Measurements from ENCODE around the gene EIF5A. TPM values are rescaled to one million over a fixed set of nuclear protein-coding genes. Genes with fewer than 3 reads are reported as not detected.

EIF5A gene
- total and polyA plus RNA-seq, 5 donors from 2014 or later: 210 to 631 (median 413) TPM

DNA sequence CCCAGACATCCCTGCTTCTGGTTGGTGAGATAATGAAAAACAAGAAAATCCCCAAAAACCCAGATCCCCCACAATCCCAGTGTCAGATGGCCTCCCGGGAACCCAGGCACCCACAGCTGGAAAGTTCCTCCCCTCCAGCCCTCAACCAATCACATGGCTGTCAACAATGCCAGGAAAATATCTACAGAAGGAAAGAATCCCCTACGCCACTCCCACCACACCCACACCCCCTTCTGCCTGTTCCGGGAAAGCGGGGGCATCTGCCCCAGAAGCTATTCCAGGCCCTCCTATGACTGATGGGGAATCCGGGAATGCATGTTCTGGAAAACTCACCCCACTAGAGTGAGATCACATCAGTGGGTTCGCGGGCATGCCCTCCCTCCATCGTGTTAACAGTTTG, 49.3 kb downstream of the EIF5A start:
- H3K27me3 Mint-ChIP-seq: peaks cover 4% of the 10 kb centered on the region
- H3K36me3 ChIP-seq (ENCODE audit: control insufficient read depth, insufficient read depth, low read length): no peaks in the 10 kb centered on the region
- peak overlapping the region in 1 of 4 donors; percentile 50 for H3K4me3 Mint-ChIP-seq
- H3K27ac ChIP-seq (ENCODE audit: insufficient read depth, low read length, poor library complexity, severe bottlenecking): no peak overlapping the region
- ATAC-seq (ENCODE audit: low read depth in 2 of 2) (no peak), DNase-seq (no peak)
- no peaks in the 10 kb centered on the region for H3K36me3 Mint-ChIP-seq
- peaks cover 15% of the 10 kb centered on the region for H3K4me1 ChIP-seq (ENCODE audit: control insufficient read depth, insufficient read depth, low read length, poor library complexity, severe bottlenecking)
- no peaks in the 10 kb centered on the region for H3K9me3 Mint-ChIP-seq
- H3K9me3 ChIP-seq (ENCODE audit: control insufficient read depth in 2 of 2, low read length in 2 of 2): no peaks in the 10 kb centered on the region
- H3K4me3 ChIP-seq (ENCODE audit: low read depth, low read length): no peak overlapping the region
- H3K27me3 ChIP-seq (ENCODE audit: control insufficient read depth, insufficient read depth, low read length): no peaks in the 10 kb centered on the region
- H3K4me1 Mint-ChIP-seq: peaks cover 0 to 29% (median 9%) of the 10 kb centered on the region in 4 donors
- no peak overlapping the region for H3K27ac Mint-ChIP-seq

DNA sequence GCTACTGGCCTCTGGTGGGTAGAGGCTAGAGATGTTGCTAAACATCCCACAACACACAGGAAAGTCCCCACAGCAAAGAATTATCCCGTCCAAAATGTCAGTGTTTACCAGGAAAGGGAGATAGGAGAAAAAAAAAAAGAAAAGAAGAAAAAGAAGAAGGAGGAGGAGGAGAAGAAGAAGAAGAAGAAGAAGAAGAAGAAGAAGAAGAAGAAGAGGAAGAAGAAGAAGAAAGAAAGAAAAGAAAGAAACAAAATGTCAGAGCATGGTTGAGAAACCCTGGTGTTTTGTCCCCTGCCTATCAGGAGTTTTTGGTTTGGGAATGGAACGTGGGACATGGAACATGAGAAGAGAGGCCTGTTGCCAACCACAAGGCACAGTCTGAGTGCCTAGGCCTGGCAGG, 50.0 kb downstream of the EIF5A start:
- Histone ChIP-seq H3K27ac (ENCODE audit: insufficient read depth, low read length, poor library complexity, severe bottlenecking) (no peak overlapping the region), H3K27me3 (ENCODE audit: control insufficient read depth, insufficient read depth, low read length) (no peaks in the 10 kb centered on the region), H3K4me3 (ENCODE audit: low read depth, low read length) (no peak overlapping the region), H3K9me3 (ENCODE audit: control insufficient read depth in 2 of 2, low read length in 2 of 2) (no peaks in the 10 kb centered on the region), H3K4me1 (ENCODE audit: control insufficient read depth, insufficient read depth, low read length, poor library complexity, severe bottlenecking) (peaks cover 10% of the 10 kb centered on the region), H3K36me3 (ENCODE audit: control insufficient read depth, insufficient read depth, low read length) (no peaks in the 10 kb centered on the region)
- Mint-ChIP-seq H3K36me3 (no peaks in the 10 kb centered on the region), H3K27ac (no peak overlapping the region), H3K9me3 (no peaks in the 10 kb centered on the region), H3K27me3 (peaks cover 4% of the 10 kb centered on the region), H3K4me3 (no peak overlapping the region), H3K4me1 (peaks cover 0 to 28% (median 8%) of the 10 kb centered on the region in 4 donors)
- ATAC-seq (ENCODE audit: low read depth in 2 of 2) (no peak), DNase-seq (no peak)

DNA sequence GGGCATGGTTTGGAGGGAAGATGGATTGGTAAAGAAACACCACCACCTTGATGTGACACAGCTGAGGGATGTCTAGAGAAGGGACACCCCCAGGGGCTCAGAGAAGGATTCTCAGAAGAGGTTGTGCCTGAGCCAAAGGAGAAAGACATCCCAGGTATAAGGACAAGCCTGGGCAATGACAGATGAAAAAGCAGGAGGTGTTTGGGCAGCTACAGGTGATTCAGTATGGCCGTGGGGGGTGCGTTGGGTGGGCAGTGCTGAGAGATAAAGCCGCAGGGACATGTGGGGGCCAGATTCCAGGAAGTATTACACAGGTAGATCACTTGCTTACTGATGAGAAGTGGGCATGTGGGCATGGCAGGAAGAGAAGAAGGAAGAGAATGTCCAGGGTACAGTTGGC, 54.5 kb downstream of the EIF5A start:
- Histone ChIP-seq H3K27ac (ENCODE audit: insufficient read depth, low read length, poor library complexity, severe bottlenecking) (no peak overlapping the region), H3K4me1 (ENCODE audit: control insufficient read depth, insufficient read depth, low read length, poor library complexity, severe bottlenecking) (no peaks in the 10 kb centered on the region), H3K4me3 (ENCODE audit: low read depth, low read length) (no peak overlapping the region), H3K27me3 (ENCODE audit: control insufficient read depth, insufficient read depth, low read length) (no peaks in the 10 kb centered on the region), H3K9me3 (ENCODE audit: control insufficient read depth in 2 of 2, low read length in 2 of 2) (no peaks in the 10 kb centered on the region), H3K36me3 (ENCODE audit: control insufficient read depth, insufficient read depth, low read length) (no peaks in the 10 kb centered on the region)
- Mint-ChIP-seq H3K9me3 (no peaks in the 10 kb centered on the region), H3K4me1 (no peaks in the 10 kb centered on the region), H3K27me3 (peaks cover 5% of the 10 kb centered on the region), H3K36me3 (no peaks in the 10 kb centered on the region), H3K27ac (peak overlapping the region in 1 of 3 donors; percentile 18), H3K4me3 (no peak overlapping the region)
- ATAC-seq (ENCODE audit: low read depth in 2 of 2) (no peak), DNase-seq (no peak)

Other genes with a start within 250 kb of the EIF5A start
Only the 30 nearest of the 32 such genes appear.
- gene ASGR2, start 192.8 kb upstream of the EIF5A start, total RNA-seq: not detected
- gene ASGR2, start 192.8 kb upstream of the EIF5A start, polyA plus RNA-seq: not detected
- gene ASGR1, start 128.3 kb upstream of the EIF5A start, total RNA-seq: not detected
- gene ASGR1, start 128.3 kb upstream of the EIF5A start, polyA plus RNA-seq: under 1 TPM in 1 of 4 donors, not detected in 3; 0.24 TPM
- gene DLG4, start 87.8 kb upstream of the EIF5A start, total RNA-seq: 2.9 TPM
- gene DLG4, start 87.8 kb upstream of the EIF5A start, polyA plus RNA-seq: under 1 TPM; 0.22 to 0.73 (median 0.42) TPM
- gene ACADVL, start 87.7 kb upstream of the EIF5A start, total RNA-seq: 277 TPM
- gene ACADVL, start 87.7 kb upstream of the EIF5A start, polyA plus RNA-seq: 10 to 100 TPM; 73.6 to 92.3 (median 84.9) TPM
- 35.8 TPM for gene DVL2, start 73.1 kb upstream of the EIF5A start, total RNA-seq
- 10 to 100 TPM; 10.5 to 19.4 (median 15.7) TPM for gene DVL2, start 73.1 kb upstream of the EIF5A start, polyA plus RNA-seq
- gene PHF23, start 68.2 kb upstream of the EIF5A start, total RNA-seq: 16.0 TPM
- 10 to 100 TPM; 17.0 to 24.8 (median 21.2) TPM for gene PHF23, start 68.2 kb upstream of the EIF5A start, polyA plus RNA-seq
- gene GABARAP, start 65.2 kb upstream of the EIF5A start, total RNA-seq: 227 TPM
- gene GABARAP, start 65.2 kb upstream of the EIF5A start, polyA plus RNA-seq: 1,000 to 10,000 TPM in 2 of 4 donors, 100 to 1,000 TPM in 2; 939 to 1,205 (median 986) TPM
- gene CTDNEP1, start 55.9 kb upstream of the EIF5A start, total RNA-seq: 114 TPM
- gene CTDNEP1, start 55.9 kb upstream of the EIF5A start, polyA plus RNA-seq: 10 to 100 TPM; 33.0 to 40.7 (median 38.8) TPM
- gene ELP5, start 55.4 kb upstream of the EIF5A start, total RNA-seq: 31.6 TPM
- gene ELP5, start 55.4 kb upstream of the EIF5A start, polyA plus RNA-seq: 10 to 100 TPM; 54.5 to 74.0 (median 59.0) TPM
- gene CLDN7, start 45.1 kb upstream of the EIF5A start, total RNA-seq: not detected
- 1 to 10 TPM in 2 of 4 donors, under 1 TPM in 2; 0.55 to 2.0 (median 1.3) TPM for gene CLDN7, start 45.1 kb upstream of the EIF5A start, polyA plus RNA-seq
- not detected for gene SLC2A4, start 25.9 kb upstream of the EIF5A start, total RNA-seq
- not detected for gene SLC2A4, start 25.9 kb upstream of the EIF5A start, polyA plus RNA-seq
- not detected for gene YBX2, start 13.0 kb upstream of the EIF5A start, total RNA-seq
- not detected for gene YBX2, start 13.0 kb upstream of the EIF5A start, polyA plus RNA-seq
- gene GPS2, start 7.7 kb downstream of the EIF5A start, total RNA-seq: 129 TPM
- 100 to 1,000 TPM in 2 of 4 donors, 10 to 100 TPM in 2; 79.3 to 107 (median 96.5) TPM for gene GPS2, start 7.7 kb downstream of the EIF5A start, polyA plus RNA-seq
- 39.5 TPM for gene NEURL4, start 21.7 kb downstream of the EIF5A start, total RNA-seq
- gene NEURL4, start 21.7 kb downstream of the EIF5A start, polyA plus RNA-seq: 1 to 10 TPM in 2 of 4 donors, under 1 TPM in 2; 0.27 to 1.2 (median 0.83) TPM
- gene ACAP1, start 28.9 kb downstream of the EIF5A start, total RNA-seq: 723 TPM
- gene ACAP1, start 28.9 kb downstream of the EIF5A start, polyA plus RNA-seq: 100 to 1,000 TPM; 194 to 259 (median 213) TPM
- gene KCTD11, start 44.5 kb downstream of the EIF5A start, total RNA-seq: 1.3 TPM
- 1 to 10 TPM; 2.6 to 4.0 (median 2.9) TPM for gene KCTD11, start 44.5 kb downstream of the EIF5A start, polyA plus RNA-seq
- not detected for gene TMEM95, start 47.5 kb downstream of the EIF5A start, total RNA-seq
- gene TMEM95, start 47.5 kb downstream of the EIF5A start, polyA plus RNA-seq: not detected
- gene TNK1, start 73.5 kb downstream of the EIF5A start, total RNA-seq: 4.8 TPM
- 1 to 10 TPM in 3 of 4 donors, under 1 TPM in 1; 0.42 to 3.8 (median 1.4) TPM for gene TNK1, start 73.5 kb downstream of the EIF5A start, polyA plus RNA-seq
- 113 TPM for gene PLSCR3, start 86.9 kb downstream of the EIF5A start, total RNA-seq
- gene PLSCR3, start 86.9 kb downstream of the EIF5A start, polyA plus RNA-seq: 100 to 1,000 TPM; 148 to 174 (median 153) TPM
- 23.0 TPM for gene TMEM256, start 96.5 kb downstream of the EIF5A start, total RNA-seq
- 10 to 100 TPM; 64.9 to 80.9 (median 66.7) TPM for gene TMEM256, start 96.5 kb downstream of the EIF5A start, polyA plus RNA-seq
- gene NLGN2, start 100.2 kb downstream of the EIF5A start, total RNA-seq: 3.6 TPM
- not detected for gene NLGN2, start 100.2 kb downstream of the EIF5A start, polyA plus RNA-seq
- not detected for gene SPEM1, start 112.7 kb downstream of the EIF5A start, total RNA-seq
- gene SPEM1, start 112.7 kb downstream of the EIF5A start, polyA plus RNA-seq: not detected
- gene SPEM2, start 118.0 kb downstream of the EIF5A start, total RNA-seq: not detected
- not detected for gene SPEM2, start 118.0 kb downstream of the EIF5A start, polyA plus RNA-seq
- gene SPEM3, start 121.2 kb downstream of the EIF5A start, total RNA-seq: not detected
- gene SPEM3, start 121.2 kb downstream of the EIF5A start, polyA plus RNA-seq: not detected
- 16.8 TPM for gene TMEM102, start 127.8 kb downstream of the EIF5A start, total RNA-seq
- gene TMEM102, start 127.8 kb downstream of the EIF5A start, polyA plus RNA-seq: 10 to 100 TPM; 22.3 to 28.4 (median 24.2) TPM
- 3.3 TPM for gene FGF11, start 131.9 kb downstream of the EIF5A start, total RNA-seq
- under 1 TPM in 3 of 4 donors, not detected in 1; 0.07 to 0.27 (median 0.18) TPM for gene FGF11, start 131.9 kb downstream of the EIF5A start, polyA plus RNA-seq
- 7.6 TPM for gene CHRNB1, start 137.4 kb downstream of the EIF5A start, total RNA-seq
- gene CHRNB1, start 137.4 kb downstream of the EIF5A start, polyA plus RNA-seq: 10 to 100 TPM; 18.0 to 28.7 (median 27.0) TPM
- gene ZBTB4, start 172.0 kb downstream of the EIF5A start, total RNA-seq: 53.5 TPM
- gene ZBTB4, start 172.0 kb downstream of the EIF5A start, polyA plus RNA-seq: 10 to 100 TPM in 3 of 4 donors, 1 to 10 TPM in 1; 8.3 to 14.0 (median 11.0) TPM
- not detected for gene SLC35G6, start 173.8 kb downstream of the EIF5A start, total RNA-seq
- not detected for gene SLC35G6, start 173.8 kb downstream of the EIF5A start, polyA plus RNA-seq
- 568 TPM for gene POLR2A, start 176.7 kb downstream of the EIF5A start, total RNA-seq
- 10 to 100 TPM; 32.3 to 44.0 (median 37.2) TPM for gene POLR2A, start 176.7 kb downstream of the EIF5A start, polyA plus RNA-seq